Lung (tissue), 12 donors: Measurements from ENCODE around the gene RASA3. TPM values are rescaled to one million over a fixed set of nuclear protein-coding genes. Genes with fewer than 3 reads are reported as not detected.

Experiments used
- ATAC-seq: fragments of 200-7000 bp; cut with Tn5 transposase; one replicate; pipeline ENCODE4 v1.9.1; 2020; ENCODE audit warnings: moderate number of reproducible peaks; ENCODE audit not compliant: insufficient read depth, low FRiP score
- DNase-seq, 3 donors: peaks; one replicate each; pipeline ENCODE4 v3.0.0-alpha.2; 2013 to 2017
- H3K27ac ChIP-seq, 2 donors: one replicate each; pipeline ENCODE4 v1.5.1; 2013; ENCODE audit warnings: mild to moderate bottlenecking in 2 of 2, moderate library complexity in 2 of 2, control low read depth in 1 of 2, inconsistent platforms in 1 of 2, low read depth in 1 of 2, low read length in 1 of 2
- H3K27me3 ChIP-seq, 3 donors: one replicate each; pipeline ENCODE4 v1.5.1; 2013; ENCODE audit warnings: low read length in 2 of 3; ENCODE audit not compliant: control insufficient read depth in 3 of 3, insufficient read depth in 3 of 3
- H3K36me3 ChIP-seq, 4 donors: one replicate each; pipeline ENCODE4 v1.5.1; 2013; ENCODE audit warnings: low read length in 4 of 4, mild to moderate bottlenecking in 1 of 4, moderate library complexity in 1 of 4; ENCODE audit not compliant: control insufficient read depth in 4 of 4, insufficient read depth in 4 of 4
- H3K4me1 ChIP-seq, 5 donors: one replicate each; pipeline ENCODE4 v1.5.1; 2013; ENCODE audit warnings: low read length in 5 of 5, mild to moderate bottlenecking in 2 of 5, moderate library complexity in 1 of 5; ENCODE audit not compliant: control insufficient read depth in 5 of 5, insufficient read depth in 5 of 5
- H3K4me3 ChIP-seq: one replicate; pipeline ENCODE4 v1.5.1; 2013; ENCODE audit warnings: mild to moderate bottlenecking, control low read depth, moderate library complexity
- H3K9ac ChIP-seq, 2 donors: one replicate each; pipeline ENCODE4 v1.5.1; 2013; ENCODE audit warnings: low read length in 2 of 2, control low read depth in 1 of 2; ENCODE audit not compliant: insufficient read depth in 1 of 2
- H3K9me3 ChIP-seq, 4 donors: one replicate each; pipeline ENCODE4 v1.5.1; 2013; ENCODE audit warnings: low read length in 3 of 4, mild to moderate bottlenecking in 1 of 4, moderate library complexity in 1 of 4; ENCODE audit not compliant: control insufficient read depth in 4 of 4, insufficient read depth in 3 of 4
- WGBS, 2 donors: extraction: QIAGEN DNeasy Blood & Tissue Kit; methylation state at CpG; one replicate each; pipeline ENCODE4 v1.1.7; 2013; 5-methylcytosine and 5-hydroxymethylcytosine counted together
- polyA plus RNA-seq, 2 donors: library from polyadenylated mRNA; stranded (reverse); fragments of 200-250 nt; gene quantifications; one replicate each; pipeline ENCODE4 v1.2.1, GENCODE V29; 2013
- total RNA-seq, 2 donors: library from RNA; depleted of rRNA in 1 of 2; stranded (reverse); fragments of >200 nt in 1 of 2; gene quantifications; one replicate each; pipeline ENCODE4 v1.2.1, GENCODE V29; 2014 to 2021
- TF ChIP-seq, protein P1 (sequence below): IDR thresholded peaks from 2 replicates; pipeline ENCODE4 v1.5.1; 2012; ENCODE audit warnings: mild to moderate bottlenecking; ENCODE audit errors: control extremely low read depth, extremely low read depth
- donor health status: control.
- donor health status: control.
- donor health status: Bipolar disorder and iron deficiency.
- donor health status: healthy.
- donor health status: DM: yes; HTN: yes; CAD: no.

Gene RASA3
- total and polyA plus RNA-seq, 4 donors: 7.4 to 22.8 (median 16.2) TPM

DNA sequence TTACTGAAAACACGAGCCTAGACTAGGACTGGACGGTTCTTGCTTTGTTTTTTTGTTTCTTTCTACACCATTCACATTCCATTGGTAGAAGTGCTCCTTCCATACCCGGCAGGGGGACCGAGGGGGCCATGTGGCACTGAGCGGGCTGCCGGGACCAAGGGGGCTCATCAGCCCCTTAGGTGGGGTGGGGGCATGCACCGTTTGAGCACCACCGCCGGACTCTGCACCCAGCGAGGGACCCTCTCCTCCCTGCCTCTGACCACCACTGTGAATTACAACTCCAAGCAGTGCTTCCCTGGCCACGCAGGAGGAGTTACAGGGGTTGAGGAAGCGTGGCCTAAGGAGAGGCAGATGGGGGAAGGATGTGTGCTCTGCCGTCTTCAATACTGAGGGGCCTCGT, 31.6 kb upstream of the RASA3 start:
- DNase-seq (no peak), ATAC-seq (no peak)
- no peaks in the 10 kb centered on the region for H3K27me3 ChIP-seq
- peaks cover 0 to 6% (median 0%) of the 10 kb centered on the region in 4 donors for H3K9me3 ChIP-seq
- H3K9ac ChIP-seq: no peak overlapping the region
- H3K4me3 ChIP-seq: no peak overlapping the region
- TF ChIP-seq, protein P1, sequence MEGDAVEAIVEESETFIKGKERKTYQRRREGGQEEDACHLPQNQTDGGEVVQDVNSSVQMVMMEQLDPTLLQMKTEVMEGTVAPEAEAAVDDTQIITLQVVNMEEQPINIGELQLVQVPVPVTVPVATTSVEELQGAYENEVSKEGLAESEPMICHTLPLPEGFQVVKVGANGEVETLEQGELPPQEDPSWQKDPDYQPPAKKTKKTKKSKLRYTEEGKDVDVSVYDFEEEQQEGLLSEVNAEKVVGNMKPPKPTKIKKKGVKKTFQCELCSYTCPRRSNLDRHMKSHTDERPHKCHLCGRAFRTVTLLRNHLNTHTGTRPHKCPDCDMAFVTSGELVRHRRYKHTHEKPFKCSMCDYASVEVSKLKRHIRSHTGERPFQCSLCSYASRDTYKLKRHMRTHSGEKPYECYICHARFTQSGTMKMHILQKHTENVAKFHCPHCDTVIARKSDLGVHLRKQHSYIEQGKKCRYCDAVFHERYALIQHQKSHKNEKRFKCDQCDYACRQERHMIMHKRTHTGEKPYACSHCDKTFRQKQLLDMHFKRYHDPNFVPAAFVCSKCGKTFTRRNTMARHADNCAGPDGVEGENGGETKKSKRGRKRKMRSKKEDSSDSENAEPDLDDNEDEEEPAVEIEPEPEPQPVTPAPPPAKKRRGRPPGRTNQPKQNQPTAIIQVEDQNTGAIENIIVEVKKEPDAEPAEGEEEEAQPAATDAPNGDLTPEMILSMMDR: no peak
- WGBS, 2 donors: 74 to 77% methylated on average over 14 of the region's 14 CpGs
- H3K4me1 ChIP-seq: peaks cover 0 to 18% (median 7%) of the 10 kb centered on the region in 5 donors
- no peaks in the 10 kb centered on the region for H3K36me3 ChIP-seq
- no peak overlapping the region for H3K27ac ChIP-seq

DNA sequence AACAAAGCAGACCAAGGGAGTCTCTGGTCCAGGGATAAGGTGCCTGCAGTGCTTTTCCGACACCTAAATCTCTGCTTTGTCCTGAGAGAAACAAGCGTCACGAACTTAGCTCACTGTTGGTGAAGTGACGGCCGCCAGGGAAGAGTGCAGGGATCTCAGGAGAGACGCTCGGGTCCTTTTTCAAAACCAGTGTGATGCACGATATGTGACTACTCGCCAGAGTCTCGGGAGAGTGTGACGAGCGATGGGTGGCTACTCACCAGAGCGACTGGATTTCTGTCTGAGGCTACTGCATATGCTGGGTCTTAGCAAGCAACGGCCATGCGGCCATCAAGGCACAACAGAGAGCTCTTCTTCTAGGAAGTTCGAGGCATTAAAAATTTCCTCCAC, 30.1 kb upstream of the RASA3 start:
- Histone ChIP-seq H3K4me1 (peaks cover 0 to 18% (median 7%) of the 10 kb centered on the region in 5 donors), H3K9ac (no peak overlapping the region), H3K27ac (peak overlapping the region in 1 of 2 donors; percentile 48), H3K9me3 (peaks cover 0 to 6% (median 0%) of the 10 kb centered on the region in 4 donors), H3K36me3 (no peaks in the 10 kb centered on the region), H3K27me3 (no peaks in the 10 kb centered on the region), H3K4me3 (no peak overlapping the region)
- ATAC-seq (no peak), DNase-seq (peak in 1 of 3 donors; percentile 16)
- TF ChIP-seq, protein P1: no peak
- 75 to 89% methylated on average over 16 of the region's 16 CpGs for WGBS, 2 donors

DNA sequence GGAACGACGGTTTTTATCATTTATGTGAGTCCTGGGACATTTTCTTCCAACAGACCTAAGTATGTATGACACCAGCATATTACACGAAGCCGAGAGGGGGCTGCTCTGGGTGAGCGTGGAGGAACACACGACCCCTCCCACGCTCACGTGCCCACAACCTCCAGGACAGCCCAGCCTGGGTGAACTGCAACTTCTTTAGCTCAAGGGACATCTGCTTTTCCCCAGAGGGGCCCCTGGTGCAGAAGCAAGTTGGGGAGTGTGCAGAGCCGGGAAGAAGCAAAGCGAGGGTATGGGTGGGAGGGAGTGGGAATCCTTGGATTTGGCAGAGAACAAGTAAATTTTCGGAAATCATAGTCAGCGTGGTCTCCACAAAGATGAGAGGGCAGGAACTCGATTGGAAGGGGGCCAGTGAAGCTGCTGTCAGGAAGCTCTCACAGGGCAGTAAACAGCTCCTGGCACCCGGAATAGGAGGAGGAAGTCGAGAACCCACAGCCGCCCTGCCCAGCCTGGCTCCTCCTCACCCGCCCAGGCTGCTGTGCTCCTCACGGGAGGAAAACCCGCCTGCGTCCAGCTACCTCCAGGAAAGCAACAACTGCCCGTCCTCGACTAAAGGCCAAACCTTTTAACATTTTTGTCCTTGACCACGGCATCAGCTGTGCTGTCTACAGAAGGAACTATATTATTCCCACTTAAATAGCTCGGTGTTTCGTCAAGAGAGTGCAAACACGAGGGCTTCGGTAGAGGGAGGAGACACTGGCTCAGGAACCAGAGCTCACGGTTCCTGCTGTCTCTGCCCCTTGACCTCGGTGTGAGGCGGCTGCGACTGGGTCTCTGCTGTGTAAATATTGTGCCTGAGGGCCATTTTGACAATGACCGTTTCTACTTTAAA, 29.5 kb upstream of the RASA3 start:
- DNase-seq (peak; percentile 81 to 89 (median 82)), ATAC-seq (peak; percentile 69)
- Histone ChIP-seq H3K27me3 (no peaks in the 10 kb centered on the region), H3K36me3 (no peaks in the 10 kb centered on the region), H3K4me3 (no peak overlapping the region), H3K9me3 (peaks cover 0 to 5% (median 0%) of the 10 kb centered on the region in 4 donors), H3K9ac (peak overlapping the region in 1 of 2 donors; percentile 15), H3K27ac (peak overlapping the region in 1 of 2 donors; percentile 48), H3K4me1 (peaks cover 0 to 18% (median 7%) of the 10 kb centered on the region in 5 donors)
- TF ChIP-seq, protein P1: no peak
- WGBS, 2 donors: 10 to 15% methylated on average over 32 of the region's 32 CpGs
